IMR-90 (cell line): Measurements from ENCODE around the gene RUSF1. TPM values are rescaled to one million over a fixed set of nuclear protein-coding genes. Genes with fewer than 3 reads are reported as not detected.
"Not testable (repeated sequence)": the region's sequence is repeated elsewhere in the genome, so short reads cannot be mapped to it uniquely, and the experiment has no call there.

Source experiments
- ATAC-seq: fragments of 200-7000 bp; cut with Tn5 transposase; 2 replicates; pipeline ENCODE4 v1.9.1; 2020; ENCODE audit warnings: low read depth, mild to moderate bottlenecking, moderate library complexity
- BruUV-seq: library from RNA; stranded (reverse); fragments of 400-500 nt; replicated peaks from 2 replicates; lab custom pipeline; 2021; lab: Mats Ljungman, UMichigan
- CTCF ChIA-PET: fragments of 300-600 bp; formaldehyde crosslinking; extraction: SDS; loops from one replicate; lab custom pipeline; 2021; ENCODE audit warnings: antibody characterized with exemption; lab: Yijun Ruan, JAX
- POLR2A ChIA-PET: fragments of 300-600 bp; sonication (Branson Sonifier 250); formaldehyde crosslinking; loops from one replicate; lab custom pipeline; 2022; ENCODE audit warnings: antibody characterized with exemption; ENCODE audit not compliant: unreplicated experiment; lab: Charles Lee
- DNase-seq: peaks from one replicate; pipeline ENCODE4 v3.0.0; 2013
- H2AFZ ChIP-seq: replicated peaks from 2 replicates; pipeline ENCODE3; 2013; ENCODE audit warnings: low read length, mild to moderate bottlenecking; ENCODE audit not compliant: poor library complexity
- H2AK5ac ChIP-seq: 2 replicates; pipeline ENCODE4 v1.6.1; 2013; ENCODE audit warnings: low read depth, low read length, inconsistent platforms
- H2AK9ac ChIP-seq: replicated peaks from 2 replicates; pipeline ENCODE3; 2013; ENCODE audit warnings: mild to moderate bottlenecking, low read depth, low read length, moderate library complexity; ENCODE audit not compliant: poor library complexity
- H2BK120ac ChIP-seq: 2 replicates; pipeline ENCODE4 v1.6.1; 2013; ENCODE audit warnings: low read depth, low read length, inconsistent platforms
- H2BK15ac ChIP-seq: 3 replicates; pipeline ENCODE4 v1.6.1; 2013; ENCODE audit warnings: low read depth, low read length, inconsistent platforms
- H2BK20ac ChIP-seq: 2 replicates; pipeline ENCODE4 v1.6.1; 2013; ENCODE audit warnings: low read depth, mild to moderate bottlenecking, inconsistent platforms, low read length, moderate library complexity
- H2BK5ac ChIP-seq: 2 replicates; pipeline ENCODE4 v1.6.1; 2013; ENCODE audit warnings: mild to moderate bottlenecking, low read depth, low read length, inconsistent platforms; ENCODE audit not compliant: poor library complexity, severe bottlenecking
- H3K14ac ChIP-seq: replicated peaks from 2 replicates; pipeline ENCODE4 v1.6.1; 2013; ENCODE audit warnings: low read depth, low read length, inconsistent platforms
- H3K18ac ChIP-seq: 2 replicates; pipeline ENCODE4 v1.6.1; 2013; ENCODE audit warnings: low read depth, low read length, control low read depth
- H3K23ac ChIP-seq: 2 replicates; pipeline ENCODE4 v1.6.1; 2013; ENCODE audit warnings: low read depth, low read length, inconsistent platforms
- H3K27ac ChIP-seq: 2 replicates; pipeline ENCODE4 v1.5.1; 2013; ENCODE audit warnings: mild to moderate bottlenecking, control low read depth, low read length; ENCODE audit not compliant: insufficient read depth
- H3K27me3 ChIP-seq: 2 replicates; pipeline ENCODE4 v1.6.1; 2013; ENCODE audit warnings: low read length; ENCODE audit not compliant: control insufficient read depth, insufficient read depth
- H3K36me3 ChIP-seq: 2 replicates; pipeline ENCODE4 v1.6.1; 2013; ENCODE audit warnings: low read length, mixed read lengths; ENCODE audit not compliant: control insufficient read depth, insufficient read depth
- H3K4ac ChIP-seq: 2 replicates; pipeline ENCODE4 v1.6.1; 2013; ENCODE audit warnings: low read depth, low read length, inconsistent platforms
- H3K4me1 ChIP-seq: 2 replicates; pipeline ENCODE4 v1.6.1; 2013; ENCODE audit warnings: low read length, mixed read lengths; ENCODE audit not compliant: control insufficient read depth, insufficient read depth
- H3K4me2 ChIP-seq: 2 replicates; pipeline ENCODE4 v1.6.1; 2013; ENCODE audit warnings: low read depth, mild to moderate bottlenecking, control low read depth, low read length, moderate library complexity
- H3K4me3 ChIP-seq: 2 replicates; pipeline ENCODE4 v1.5.1; 2013; ENCODE audit warnings: low read depth, mild to moderate bottlenecking, control low read depth, low read length, moderate library complexity; ENCODE audit not compliant: insufficient read depth
- H3K56ac ChIP-seq: 2 replicates; pipeline ENCODE4 v1.6.1; 2013; ENCODE audit warnings: low read length, inconsistent platforms; ENCODE audit not compliant: insufficient read depth; ENCODE audit errors: extremely low read depth
- H3K79me1 ChIP-seq, 2 experiments: 2 replicates each; pipeline ENCODE4 v1.6.1; 2013; ENCODE audit warnings: low read length in 2 of 2, inconsistent platforms in 1 of 2, low read depth in 1 of 2
- H3K9ac ChIP-seq: 2 replicates; pipeline ENCODE4 v1.6.1; 2013; ENCODE audit warnings: low read depth, low read length, control low read depth
- H3K9me1 ChIP-seq: 2 replicates; pipeline ENCODE4 v1.6.1; 2013; ENCODE audit warnings: low read length, inconsistent platforms; ENCODE audit not compliant: insufficient read depth
- H3K9me3 ChIP-seq: 2 replicates; pipeline ENCODE4 v1.6.1; 2013; ENCODE audit warnings: low read length; ENCODE audit not compliant: control insufficient read depth, insufficient read depth
- H4K20me1 ChIP-seq: 2 replicates; pipeline ENCODE4 v1.6.1; 2013; ENCODE audit warnings: low read length, inconsistent platforms; ENCODE audit not compliant: insufficient read depth
- H4K5ac ChIP-seq: 2 replicates; pipeline ENCODE4 v1.6.1; 2013; ENCODE audit warnings: mild to moderate bottlenecking, low read depth, low read length, control low read depth
- H4K8ac ChIP-seq, 2 experiments: 2 replicates each; pipeline ENCODE4 v1.6.1; 2013; ENCODE audit warnings: low read depth in 2 of 2, low read length in 2 of 2, control low read depth in 1 of 2, inconsistent platforms in 1 of 2
- H4K91ac ChIP-seq: 2 replicates; pipeline ENCODE4 v1.6.1; 2013; ENCODE audit warnings: low read depth, low read length, inconsistent platforms; ENCODE audit not compliant: insufficient read depth
- RCOR1 ChIP-seq: IDR thresholded peaks from 2 replicates; pipeline ENCODE4 v1.6.1; 2012; ENCODE audit warnings: mild to moderate bottlenecking, low read length, improper control_type of control experiment; ENCODE audit not compliant: insufficient replicate concordance
- WGBS, 2 experiments: methylation state at CpG; one replicate each; pipeline versions ENCODE4 v1.1.5 to v1.1.7; 2013; ENCODE audit warnings: missing lambda C conversion rate in 2 of 2; ENCODE audit not compliant: insufficient read length in 1 of 2; ENCODE audit errors: extremely low coverage in 2 of 2; 5-methylcytosine and 5-hydroxymethylcytosine counted together
- dilution Hi-C: fragments of 300-500 bp; cut with HindIII; formaldehyde crosslinking; loops from one replicate; pipeline ENCODE4 v1.14.3; 2018; ENCODE audit warnings: low sequenced_read_pairs; ENCODE audit not compliant: unreplicated experiment
- in situ Hi-C: fragments of 300-500 bp; cut with MboI; formaldehyde crosslinking; loops from 3 replicates; pipeline ENCODE4 v1.14.3; 2019; ENCODE audit warnings: low sequenced_read_pairs, inconsistent platforms, mixed read lengths
- intact Hi-C: fragments of 100-400 bp; cut with micrococcal nuclease; formaldehyde crosslinking; loops from 2 replicates; pipeline ENCODE4 v1.10.0; 2022
- polyA plus RNA-seq, 3 experiments: library from polyadenylated mRNA; depleted of rRNA; stranded (reverse); fragments of >200 nt; gene quantifications; 2 replicates each; pipeline ENCODE4 v1.2.3, GENCODE V29; 2012; ENCODE audit warnings: low replicate concordance in 1 of 3
- total RNA-seq: library from RNA; depleted of rRNA; stranded (reverse); fragments of >200 nt; gene quantifications from 2 replicates; pipeline ENCODE4 v1.2.3, GENCODE V29; 2012

The RUSF1 gene
- total and polyA plus RNA-seq, 2 of the 4 experiments (the other 2 are of a cell fraction), result 22.9 to 65.0 TPM

- no peak for TF ChIP-seq RCOR1
Observed at GRCh38 chr16:31451201-31451600, 57.0 kb downstream of the RUSF1 start (continued).

GRCh38 chr16:31445931-31446330 is 62.3 kb downstream of the RUSF1 start:
- H3K56ac ChIP-seq, H4K8ac ChIP-seq, H2AFZ ChIP-seq, H4K5ac ChIP-seq, H3K4me1 ChIP-seq, H4K20me1 ChIP-seq, ATAC-seq, H3K4ac ChIP-seq, BruUV-seq, H2BK5ac ChIP-seq, POLR2A ChIA-PET, H3K27me3 ChIP-seq, H3K14ac ChIP-seq, H3K18ac ChIP-seq, H3K36me3 ChIP-seq, DNase-seq, H2BK15ac ChIP-seq, H3K23ac ChIP-seq, H3K9ac ChIP-seq, H3K27ac ChIP-seq, H2BK120ac ChIP-seq, H2BK20ac ChIP-seq, dilution Hi-C loops, H3K4me2 ChIP-seq, H3K79me1 ChIP-seq, H4K91ac ChIP-seq, H2AK5ac ChIP-seq, H3K9me1 ChIP-seq, H3K4me3 ChIP-seq, H3K9me3 ChIP-seq, H2AK9ac ChIP-seq: not testable (repeated sequence)
- intact Hi-C loops (loop anchor here (10.0 kb wide), 2 partner anchors 59 to 61 kb away; partner anchors contain the start of gene RUSF1), in situ Hi-C loops (loop anchor here (10.0 kb wide), 2 partner anchors 59 to 451 kb away; partner anchors contain the start of gene RUSF1)
- WGBS, 2 experiments, result no CpG with 5 or more reads among the region's 6 CpGs
- CTCF ChIA-PET, result interaction anchor here (0.7 kb wide), 1 partner anchor 432 kb away, joined by 3 read pairs; no protein-coding TSS in a partner anchor
